ENCODE data around the gene BARHL2. TPM values are rescaled to one million over a fixed set of nuclear protein-coding genes. Genes with fewer than 3 reads are reported as not detected.
A peak's percentile ranks its signal among the peaks of the same experiment; 100 is the strongest.

BARHL2 gene
- total RNA-seq (not detected), polyA plus RNA-seq (not detected)

DNA sequence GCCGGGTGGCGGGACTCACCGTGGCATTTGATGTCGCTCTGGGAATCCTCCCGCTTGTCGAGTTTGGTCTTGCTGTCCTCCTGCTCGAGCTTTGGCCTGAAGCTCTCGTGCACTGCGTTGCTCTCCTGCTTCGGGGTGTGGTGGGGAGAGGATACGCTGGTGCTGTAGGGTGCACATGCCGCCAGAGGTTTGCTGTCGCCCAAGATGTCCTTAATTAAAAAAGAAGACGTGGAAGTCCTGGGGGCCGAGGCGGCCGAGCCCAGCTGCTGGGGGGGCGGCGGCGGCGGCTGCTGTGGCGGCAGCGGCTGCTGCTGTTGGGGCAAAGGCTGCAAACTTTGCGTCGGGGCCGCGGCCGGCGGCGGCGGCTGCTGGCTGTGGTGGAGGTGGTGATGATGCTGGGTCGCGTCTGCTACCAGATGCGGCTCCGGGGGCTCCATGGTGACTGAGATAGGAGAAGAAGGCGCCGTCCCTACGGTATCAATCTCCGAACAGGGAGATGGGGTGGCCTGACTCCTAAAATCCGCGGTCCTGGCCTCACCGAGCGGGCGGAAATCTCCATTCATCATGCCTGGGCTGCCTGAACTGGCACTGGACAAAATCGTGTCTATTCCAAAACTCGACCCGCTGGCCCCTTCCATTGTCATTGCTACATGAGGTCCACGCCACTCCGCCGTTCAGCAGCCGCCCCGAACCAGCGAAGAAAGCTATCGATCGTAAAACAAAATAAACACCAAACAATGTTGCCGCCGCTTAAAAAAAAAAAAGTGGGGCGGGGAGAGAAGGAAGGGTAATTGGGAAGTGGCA lies at the start of gene BARHL2:
Gene BARHL2 (minus strand): TSS at position 751 of the 804 bp plus-strand sequence. CDS start 107 bp downstream, at position 644.
- Histone ChIP-seq H3K36me3 (no peaks in the 10 kb centered on the region), H3K4me3 (peak within 1 kb of the TSS in 2 of 4 donors; percentile 16 to 33), H3K27me3 (peaks cover 14 to 83% (median 23%) of the 10 kb centered on the region in 4 donors), H3K9me3 (no peaks in the 10 kb centered on the region), H3K4me1 (peaks cover 0 to 10% (median 0%) of the 10 kb centered on the region in 3 donors), H3K27ac (no peak within 1 kb of the TSS)
- no peak for TF ChIP-seq CTCF (IDR thresholded peaks at IDR 0.05)
- 6 to 7% methylated on average over 58 of the region's 58 CpGs for WGBS, 2 donors
- DNase-seq (no peak), ATAC-seq (no peak), FAIRE-seq (no peak)
- intact Hi-C loops (cut with DNase I) = no loop called here

GRCh38 chr1:90763930-90764329 lies 46.8 kb upstream of the BARHL2 start:
- FAIRE-seq (no peak), DNase-seq (no peak), ATAC-seq (no peak)
- Histone ChIP-seq H3K9me3 (no peaks in the 10 kb centered on the region), H3K27me3 (no peaks in the 10 kb centered on the region), H3K4me3 (no peak overlapping the region), H3K27ac (no peak overlapping the region), H3K36me3 (no peaks in the 10 kb centered on the region), H3K4me1 (no peaks in the 10 kb centered on the region)
- no peak for TF ChIP-seq CTCF (IDR thresholded peaks at IDR 0.05)
- WGBS, 2 donors = 76 to 89% methylated on average over 6 of the region's 6 CpGs
- intact Hi-C loops (cut with DNase I) = no loop called here

DNA sequence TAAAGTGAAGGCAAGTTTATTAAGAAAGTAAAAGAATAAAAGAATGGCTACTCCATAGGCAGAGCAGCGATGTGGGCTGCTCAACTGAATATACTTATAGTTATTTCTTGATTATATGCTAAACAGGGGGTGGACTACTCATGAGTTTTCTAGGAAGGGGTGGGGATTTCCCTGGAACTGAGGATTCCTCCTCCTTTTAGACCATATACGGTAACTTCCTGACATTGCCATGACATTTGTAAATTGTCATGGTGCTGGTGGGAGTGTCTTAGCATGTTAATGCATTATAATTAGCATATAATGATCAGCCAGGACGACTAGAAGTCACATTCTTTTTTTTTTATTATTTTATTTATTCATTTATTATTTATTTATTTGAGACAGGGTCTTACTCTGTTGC lies 46.4 kb upstream of the BARHL2 start:
- Histone ChIP-seq H3K4me3 (no peak overlapping the region), H3K27me3 (no peaks in the 10 kb centered on the region), H3K27ac (no peak overlapping the region), H3K9me3 (no peaks in the 10 kb centered on the region), H3K36me3 (no peaks in the 10 kb centered on the region), H3K4me1 (no peaks in the 10 kb centered on the region)
- ATAC-seq (no peak), DNase-seq (no peak), FAIRE-seq (no peak)
- 73 to 78% methylated on average over 3 of the region's 3 CpGs for WGBS, 2 donors
- TF ChIP-seq CTCF (IDR thresholded peaks at IDR 0.05) = no peak
- intact Hi-C loops (cut with DNase I) = no loop called here

DNA sequence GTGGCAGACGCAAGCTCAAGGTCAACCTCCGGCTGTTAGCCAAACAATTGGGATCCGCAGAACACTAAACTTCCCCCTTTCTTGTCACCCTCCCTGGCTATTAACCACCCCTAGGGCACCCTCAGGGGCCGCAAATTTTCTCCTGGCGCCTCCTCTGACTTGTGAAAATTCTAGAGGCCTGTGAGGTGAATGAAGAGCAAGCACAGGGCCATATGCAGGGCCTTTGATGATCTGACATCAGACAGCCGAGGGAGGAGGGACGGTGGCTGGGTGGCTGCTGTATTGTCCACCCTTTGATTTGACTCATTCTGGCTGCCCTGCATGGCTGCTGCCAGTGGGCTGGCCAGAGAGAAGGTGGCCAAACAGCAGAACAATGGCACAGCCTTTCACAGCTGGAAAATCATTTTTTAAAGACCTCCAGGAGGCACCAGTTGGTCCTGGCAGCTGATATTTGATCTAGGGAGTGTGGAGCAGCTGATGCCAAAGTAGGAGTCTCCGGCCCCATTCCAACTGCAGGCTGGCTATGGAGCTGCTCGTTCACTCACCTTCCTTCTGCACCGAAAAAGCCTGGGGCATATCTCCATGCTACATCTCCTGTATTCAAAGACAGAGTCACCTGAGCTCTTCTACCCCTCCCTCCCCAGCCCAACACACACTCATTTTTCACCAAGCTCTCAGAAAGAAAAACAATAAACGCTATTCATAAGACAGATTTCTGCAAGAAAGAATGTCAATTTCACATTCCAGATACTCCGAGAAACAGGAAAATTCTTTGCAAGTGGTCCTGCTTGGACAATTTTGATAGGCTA lies 44.9 kb upstream of the BARHL2 start:
- no peak for TF ChIP-seq CTCF (IDR thresholded peaks at IDR 0.05)
- no peaks in the 10 kb centered on the region for H3K36me3 ChIP-seq
- WGBS, 2 donors = 16 to 20% methylated on average over 12 of the region's 12 CpGs
- no peaks in the 10 kb centered on the region for H3K9me3 ChIP-seq
- ATAC-seq (peak; percentile 43 to 91 (median 82)), FAIRE-seq (no peak), DNase-seq (peak in 4 of 6 donors; percentile 33 to 56 (median 50))
- intact Hi-C loops (cut with DNase I) = no loop called here
- no peaks in the 10 kb centered on the region for H3K4me1 ChIP-seq
- no peak overlapping the region for H3K27ac ChIP-seq
- H3K27me3 ChIP-seq = no peaks in the 10 kb centered on the region
- H3K4me3 ChIP-seq = no peak overlapping the region
